H1 (cell line): ENCODE measurements around the gene SELENOO. TPM values are rescaled to one million over a fixed set of nuclear protein-coding genes. Genes with fewer than 3 reads are reported as not detected.

Experiments used
- CTCF ChIA-PET: fragments of 300-600 bp; sonication (Branson Sonifier 250); formaldehyde crosslinking; loops from one replicate; lab custom pipeline; 2021; ENCODE audit not compliant: partially characterized antibody; lab: Charles Lee
- POLR2A ChIA-PET: fragments of 300-600 bp; sonication (Branson Sonifier 250); formaldehyde crosslinking; loops from one replicate; lab custom pipeline; 2021; ENCODE audit warnings: inconsistent platforms; ENCODE audit not compliant: partially characterized antibody; lab: Charles Lee
- DNase-seq, 2 experiments: peaks; one replicate each; pipeline versions ENCODE4 v3.0.0 to v3.0.0-alpha.2; 2010 to 2022; ENCODE audit warnings: low spot score in 2 of 2, low read depth in 1 of 2, mixed read lengths in 1 of 2
- FAIRE-seq: peaks from 2 replicates; lab custom pipeline; 2011; peaks lifted over from hg19 to GRCh38; lab: Jason Lieb, UNC
- H2AFZ ChIP-seq: 2 replicates; pipeline ENCODE4 v1.8.1; 2012; ENCODE audit warnings: low read length, inconsistent platforms
- H2AK5ac ChIP-seq: 2 replicates; pipeline ENCODE4 v1.6.1; 2013; ENCODE audit warnings: low read depth, low read length
- H2BK120ac ChIP-seq: replicated peaks from 2 replicates; pipeline ENCODE3; 2013; ENCODE audit warnings: low read depth, low read length, inconsistent platforms
- H2BK12ac ChIP-seq: 2 replicates; pipeline ENCODE4 v1.6.1; 2013; ENCODE audit warnings: low read depth, low read length
- H2BK15ac ChIP-seq: 2 replicates; pipeline ENCODE4 v1.6.1; 2013; ENCODE audit warnings: low read length
- H2BK20ac ChIP-seq: 2 replicates; pipeline ENCODE4 v1.6.1; 2013; ENCODE audit warnings: low read length
- H2BK5ac ChIP-seq: 2 replicates; pipeline ENCODE4 v1.6.1; 2013; ENCODE audit warnings: low read depth, low read length
- H3K14ac ChIP-seq: 2 replicates; pipeline ENCODE4 v1.6.1; 2013; ENCODE audit warnings: inconsistent platforms; ENCODE audit not compliant: insufficient read length
- H3K18ac ChIP-seq: 2 replicates; pipeline ENCODE4 v1.6.1; 2013; ENCODE audit warnings: low read length; ENCODE audit errors: extremely low read depth
- H3K23ac ChIP-seq: 2 replicates; pipeline ENCODE4 v1.6.1; 2013; ENCODE audit warnings: inconsistent platforms; ENCODE audit not compliant: insufficient read length
- H3K23me2 ChIP-seq: 2 replicates; pipeline ENCODE4 v1.6.1; 2013; ENCODE audit warnings: low read depth, low read length
- H3K27ac ChIP-seq: 2 replicates; pipeline ENCODE4 v1.6.1; 2011; ENCODE audit warnings: low read depth, low read length, inconsistent platforms
- H3K27me3 ChIP-seq, 4 experiments: replicated peaks in 1 of 4; 1 replicate in 1 of 4; 2 replicates in 3 of 4; pipeline versions ENCODE4 v1.6.1 to v1.8.1; 2011 to 2013; ENCODE audit warnings: low read length in 3 of 4, mild to moderate bottlenecking in 3 of 4, inconsistent platforms in 2 of 4, mixed read lengths in 2 of 4, moderate library complexity in 1 of 4; ENCODE audit not compliant: control insufficient read depth in 3 of 4, insufficient read depth in 3 of 4; ENCODE audit errors: extremely low read depth in 1 of 4
- H3K36me3 ChIP-seq, 4 experiments: 2 replicates each; pipeline versions ENCODE4 v1.6.1 to v1.8.1; 2011 to 2013; ENCODE audit warnings: mild to moderate bottlenecking in 4 of 4, low read length in 3 of 4, moderate library complexity in 2 of 4, control low read depth in 1 of 4, inconsistent platforms in 1 of 4; ENCODE audit not compliant: insufficient read depth in 4 of 4, control insufficient read depth in 2 of 4
- H3K4ac ChIP-seq: replicated peaks from 2 replicates; pipeline ENCODE3; 2013; ENCODE audit warnings: low read length, low read depth, mixed read lengths, inconsistent platforms; ENCODE audit not compliant: insufficient read length
- H3K4me1 ChIP-seq, 4 experiments: replicated peaks in 1 of 4; 1 replicate in 1 of 4; 2 replicates in 3 of 4; pipeline versions ENCODE4 v1.6.1 to v1.8.1; 2011 to 2013; ENCODE audit warnings: low read length in 3 of 4, inconsistent platforms in 2 of 4, mixed read lengths in 1 of 4; ENCODE audit not compliant: insufficient read depth in 4 of 4, control insufficient read depth in 3 of 4
- H3K4me2 ChIP-seq, 2 experiments: 2 replicates each; pipeline versions ENCODE4 v1.6.1 to v1.8.1; 2011 to 2013; ENCODE audit warnings: low read depth in 2 of 2, low read length in 2 of 2, control low read depth in 1 of 2, inconsistent platforms in 1 of 2, mild to moderate bottlenecking in 1 of 2; ENCODE audit not compliant: insufficient read depth in 1 of 2
- H3K4me3 ChIP-seq, 4 experiments: fragments of 200-600, 300-600 bp in 1 of 4; sonication (generic), shearing (Covaris generic), sonication (Bioruptor Twin) in 1 of 4; 2 replicates each; pipeline versions ENCODE4 v1.5.1 to v1.8.1; 2011 to 2016; ENCODE audit warnings: low read length in 4 of 4, low read depth in 3 of 4, control low read depth in 2 of 4, inconsistent platforms in 2 of 4, mild to moderate bottlenecking in 2 of 4, mixed read lengths in 1 of 4, moderate library complexity in 1 of 4; ENCODE audit not compliant: insufficient read depth in 2 of 4; ENCODE audit errors: extremely low read depth in 1 of 4
- H3K56ac ChIP-seq: replicated peaks from 2 replicates; pipeline ENCODE3; 2013; ENCODE audit warnings: low read depth, mild to moderate bottlenecking, mixed read lengths, low read length, inconsistent platforms; ENCODE audit not compliant: insufficient read length
- H3K79me1 ChIP-seq: 2 replicates; pipeline ENCODE4 v1.6.1; 2013; ENCODE audit warnings: low read depth, low read length, control low read depth
- H3K79me2 ChIP-seq, 2 experiments: 2 replicates each; pipeline versions ENCODE4 v1.6.1 to v1.8.1; 2012 to 2013; ENCODE audit warnings: low read length in 2 of 2, mild to moderate bottlenecking in 2 of 2, inconsistent platforms in 1 of 2; ENCODE audit not compliant: insufficient read depth in 2 of 2, control insufficient read depth in 1 of 2
- H3K9ac ChIP-seq, 4 experiments: replicated peaks in 1 of 4; 1 replicate in 1 of 4; 2 replicates in 3 of 4; pipeline versions ENCODE4 v1.6.1 to v1.8.1; 2011 to 2013; ENCODE audit warnings: low read depth in 3 of 4, low read length in 3 of 4, control low read depth in 2 of 4, mild to moderate bottlenecking in 2 of 4, moderate library complexity in 2 of 4, inconsistent platforms in 1 of 4; ENCODE audit errors: extremely low read depth in 1 of 4
- H3K9me3 ChIP-seq, 2 experiments: 2 replicates each; pipeline versions ENCODE4 v1.6.1 to v1.8.1; 2012 to 2013; ENCODE audit warnings: mild to moderate bottlenecking in 2 of 2, moderate library complexity in 2 of 2, control low read depth in 1 of 2, inconsistent platforms in 1 of 2, low read depth in 1 of 2, low read length in 1 of 2, mixed read lengths in 1 of 2; ENCODE audit not compliant: insufficient read depth in 2 of 2
- H4K20me1 ChIP-seq, 2 experiments: replicated peaks in 1 of 2; 2 replicates each; pipeline versions ENCODE3 to v1.8.1; 2011 to 2013; ENCODE audit warnings: inconsistent platforms in 2 of 2, low read length in 2 of 2, mild to moderate bottlenecking in 1 of 2; ENCODE audit not compliant: insufficient read depth in 2 of 2, control insufficient read depth in 1 of 2
- H4K5ac ChIP-seq: 2 replicates; pipeline ENCODE4 v1.6.1; 2013; ENCODE audit warnings: low read length, low read depth, mixed read lengths, inconsistent platforms; ENCODE audit not compliant: insufficient read length
- H4K8ac ChIP-seq: 2 replicates; pipeline ENCODE4 v1.8.0; 2013; ENCODE audit warnings: mild to moderate bottlenecking, moderate library complexity, low read length, inconsistent platforms; ENCODE audit not compliant: insufficient read depth; ENCODE audit errors: extremely low read depth
- H4K91ac ChIP-seq: replicated peaks from 2 replicates; pipeline ENCODE3; 2013; ENCODE audit warnings: low read length, mixed read lengths, inconsistent platforms; ENCODE audit not compliant: insufficient read length
- CTBP2 ChIP-seq: IDR thresholded peaks from 2 replicates; pipeline ENCODE4 v1.7.0; 2011; ENCODE audit warnings: borderline replicate concordance, mild to moderate bottlenecking, moderate library complexity, mixed read lengths, low read length; ENCODE audit not compliant: insufficient read depth, insufficient read length
- FOSL1 ChIP-seq: IDR thresholded peaks from 2 replicates; pipeline ENCODE4 v1.6.1; 2011; ENCODE audit warnings: mild to moderate bottlenecking, low read depth, low read length, moderate library complexity; ENCODE audit not compliant: insufficient read depth
- GTF2F1 ChIP-seq: IDR thresholded peaks from 2 replicates; pipeline ENCODE4 v1.6.1; 2012; ENCODE audit warnings: low read depth, low read length, improper control_type of control experiment, borderline replicate concordance
- WGBS, 2 experiments: shearing (Covaris generic) in 1 of 2; methylation state at CpG; one replicate each; pipeline versions ENCODE4 v1.1.6 to v1.1.7; 2013 to 2015; ENCODE audit warnings: low lambda C conversion rate in 2 of 2, mixed read lengths in 2 of 2, inconsistent platforms in 1 of 2, low coverage in 1 of 2, missing lambda C conversion rate in 1 of 2; ENCODE audit not compliant: insufficient replicate concordance in 2 of 2, insufficient coverage in 1 of 2, insufficient read length in 1 of 2; ENCODE audit errors: extremely low coverage in 1 of 2, missing lambda C conversion rate in 1 of 2; 5-methylcytosine and 5-hydroxymethylcytosine counted together
- polyA plus RNA-seq, 7 experiments: library from polyadenylated mRNA; depleted of rRNA in 3 of 7; stranded (reverse) in 5 of 7; unstranded in 2 of 7; fragments of >200 nt in 5 of 7; fragments of 200-250 nt in 2 of 7; gene quantifications; 1 replicate in 5 of 7; 2 replicates in 1 of 7; 4 replicates in 1 of 7; pipeline versions ENCODE4 v1.2.1 to v1.2.3, GENCODE V29; 2011 to 2013; ENCODE audit warnings: missing spikeins in 2 of 7, mixed read lengths in 2 of 7
- total RNA-seq: library from RNA; stranded (reverse); fragmentation: NEBNext Ultra II Directional; extraction: Animal tissue kit (Norgen Biotek cat#: 25700); gene quantifications from 2 replicates; pipeline ENCODE4 v1.2.1, GENCODE V29; 2021
- TF ChIP-seq, protein P1 (sequence below): IDR thresholded peaks from 2 replicates; pipeline ENCODE4 v1.6.1; 2012; ENCODE audit warnings: inconsistent platforms

SELENOO gene
- total and polyA plus RNA-seq, 2 of the 8 experiments (the other 6 are each of a cell fraction or from before 2014, with no cell fraction given): 18.6 to 25.1 TPM

DNA sequence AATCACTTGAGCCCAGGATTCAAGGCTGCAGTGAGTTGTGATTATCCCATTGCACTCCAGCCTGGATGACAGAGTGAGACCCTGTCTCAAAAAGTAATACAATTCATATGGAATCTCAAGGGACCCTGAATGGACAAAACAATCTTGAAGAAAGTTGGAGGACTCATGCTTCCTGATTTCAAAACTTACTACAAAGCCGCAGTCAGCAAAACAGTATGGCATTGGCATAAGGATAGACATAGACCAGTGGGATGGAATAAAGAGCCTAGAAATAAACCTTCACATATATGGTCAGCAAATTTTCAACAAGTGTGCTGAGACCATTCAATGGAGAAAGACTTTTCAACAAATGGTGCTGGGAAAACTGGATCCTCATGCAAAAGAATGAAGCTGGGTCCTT is 2.5 kb downstream of the SELENOO start:
- ChIA-PET POLR2A (no interaction called here), CTCF (interaction anchor here (1.1 to 7.0 kb wide), 2 partner anchors 9 to 53 kb away, joined by 4 to 83 read pairs; no protein-coding TSS in a partner anchor)
- peaks cover 13% of the 10 kb centered on the region; the same call in 1 of the 2 replicates for H3K23me2 ChIP-seq
- no peak overlapping the region for H2AFZ ChIP-seq
- peaks cover 2% of the 10 kb centered on the region; the same call in 1 of the 2 replicates for H3K79me1 ChIP-seq
- no peak overlapping the region for H3K56ac ChIP-seq
- peaks cover 0 to 13% of the 10 kb centered on the region in 2 experiments; a peak in 1 of 4 replicates for H3K79me2 ChIP-seq
- no peak overlapping the region for H3K4me2 ChIP-seq
- H3K27me3 ChIP-seq: no peaks in the 10 kb centered on the region
- H4K20me1 ChIP-seq: peaks cover 4 to 22% of the 10 kb centered on the region in 2 experiments
- H3K14ac ChIP-seq: no peak overlapping the region
- no peak overlapping the region for H2BK15ac ChIP-seq
- H3K27ac ChIP-seq: no peak overlapping the region
- FAIRE-seq (no peak), DNase-seq (no peak)
- no peaks in the 10 kb centered on the region for H3K9me3 ChIP-seq
- no peak overlapping the region for H2BK12ac ChIP-seq
- H3K4me3 ChIP-seq: no peak overlapping the region
- H4K91ac ChIP-seq: no peak overlapping the region
- H3K23ac ChIP-seq: no peak overlapping the region
- no peak overlapping the region for H2BK120ac ChIP-seq
- no peak overlapping the region for H3K9ac ChIP-seq
- H2BK20ac ChIP-seq: no peak overlapping the region
- no peak overlapping the region for H4K5ac ChIP-seq
- H4K8ac ChIP-seq: no peak overlapping the region
- peaks cover 0 to 8% (median 6%) of the 10 kb centered on the region in 4 experiments; a peak in 6 of 7 replicates for H3K4me1 ChIP-seq
- no peak overlapping the region for H3K18ac ChIP-seq
- 87% methylated on average over 1 of the region's 1 CpG; no CpG with 5 or more reads in 1 of the 2 experiments for WGBS, 2 experiments
- H3K4ac ChIP-seq: no peak overlapping the region
- H2BK5ac ChIP-seq: no peak overlapping the region
- TF ChIP-seq FOSL1 (no peak), CTBP2 (no peak), GTF2F1 (no peak)
- TF ChIP-seq, protein P1, sequence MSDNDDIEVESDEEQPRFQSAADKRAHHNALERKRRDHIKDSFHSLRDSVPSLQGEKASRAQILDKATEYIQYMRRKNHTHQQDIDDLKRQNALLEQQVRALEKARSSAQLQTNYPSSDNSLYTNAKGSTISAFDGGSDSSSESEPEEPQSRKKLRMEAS: no peak
- no peak overlapping the region for H2AK5ac ChIP-seq
- H3K36me3 ChIP-seq: peaks cover 0 to 15% (median 6%) of the 10 kb centered on the region in 4 experiments; a peak in 5 of 8 replicates
